ENCODE results near the gene ACTL6B. TPM values are rescaled to one million over a fixed set of nuclear protein-coding genes. Genes with fewer than 3 reads are reported as not detected.
A peak's percentile ranks its signal among the peaks of the same experiment; 100 is the strongest.

ACTL6B gene
- total and polyA plus RNA-seq, 2 of the 13 experiments (the other 11 are each of a cell fraction or from before 2014, with no cell fraction given) = not detected

DNA sequence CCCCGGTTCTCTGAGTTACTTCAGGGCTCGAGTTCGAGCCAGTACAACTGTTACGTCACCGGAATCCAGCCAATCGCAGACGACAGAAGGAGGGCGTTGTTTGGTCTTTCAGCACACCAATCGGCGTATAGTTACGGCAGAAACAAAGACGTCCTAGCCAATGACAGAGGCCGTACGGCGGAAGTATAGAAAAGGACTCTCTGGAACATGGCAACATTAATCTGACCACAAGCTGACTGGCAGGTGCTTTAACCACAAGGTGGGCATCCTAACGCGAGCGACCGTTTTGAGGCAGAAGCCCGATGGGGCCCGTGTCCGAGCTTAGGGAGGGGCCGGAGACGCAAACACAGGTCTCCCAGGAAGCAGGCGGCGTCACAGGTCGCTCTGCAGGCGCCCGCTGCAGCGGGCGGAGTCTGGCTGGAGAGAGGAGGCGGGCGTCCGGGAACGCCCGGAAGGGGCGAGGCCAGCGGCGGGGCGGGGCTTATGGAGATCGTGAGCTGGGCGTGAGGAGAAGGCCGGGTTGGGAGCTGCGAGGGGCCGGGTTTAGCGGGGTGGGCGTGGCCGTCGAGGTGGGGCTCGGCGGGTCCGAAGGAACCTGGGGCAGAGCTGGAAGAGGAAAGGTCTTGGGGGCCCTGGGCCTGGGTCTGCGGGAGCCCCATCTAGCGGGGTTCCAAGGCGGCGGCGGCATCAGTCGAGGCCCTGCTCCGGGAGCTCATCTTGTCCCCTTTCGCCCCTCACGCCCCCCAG is 44.1 kb downstream of the ACTL6B start, which contains the start of gene MOSPD3 (continued):
- TF ChIP-seq, protein P1, sequence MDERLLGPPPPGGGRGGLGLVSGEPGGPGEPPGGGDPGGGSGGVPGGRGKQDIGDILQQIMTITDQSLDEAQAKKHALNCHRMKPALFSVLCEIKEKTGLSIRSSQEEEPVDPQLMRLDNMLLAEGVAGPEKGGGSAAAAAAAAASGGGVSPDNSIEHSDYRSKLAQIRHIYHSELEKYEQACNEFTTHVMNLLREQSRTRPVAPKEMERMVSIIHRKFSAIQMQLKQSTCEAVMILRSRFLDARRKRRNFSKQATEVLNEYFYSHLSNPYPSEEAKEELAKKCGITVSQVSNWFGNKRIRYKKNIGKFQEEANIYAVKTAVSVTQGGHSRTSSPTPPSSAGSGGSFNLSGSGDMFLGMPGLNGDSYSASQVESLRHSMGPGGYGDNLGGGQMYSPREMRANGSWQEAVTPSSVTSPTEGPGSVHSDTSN (CRISPR knock-in tag; IDR thresholded peaks at IDR 0.05) = peak; percentile 22; the same call in 1 of the 2 replicates
- TF ChIP-seq SP4 (CRISPR knock-in tag; IDR thresholded peaks at IDR 0.05) (no peak; the same call in none of the 2 replicates), PLRG1 (conservative IDR thresholded peaks at IDR 0.05) (no peak), ZNF891 (CRISPR knock-in tag; IDR thresholded peaks at IDR 0.05) (no peak; the same call in 1 of the 2 replicates), ZNF556 (CRISPR knock-in tag; IDR thresholded peaks at IDR 0.05; ENCODE audit: borderline replicate concordance) (no peak), ZMYM4 (CRISPR knock-in tag; IDR thresholded peaks at IDR 0.05) (peak; percentile 50), SP140L (CRISPR knock-in tag; IDR thresholded peaks at IDR 0.05; ENCODE audit: borderline replicate concordance) (no peak), POLR2AphosphoS2 (IDR thresholded peaks at IDR 0.05; ENCODE audit: low read depth, low read length) (no peak), KLF11 (CRISPR knock-in tag; IDR thresholded peaks at IDR 0.05) (peak; percentile 17; the same call in 1 of the 2 replicates), BCL3 (CRISPR knock-in tag; IDR thresholded peaks at IDR 0.05) (no peak; the same call in 1 of the 2 replicates), SRY (CRISPR knock-in tag; IDR thresholded peaks at IDR 0.05) (0 out of 2 replicates have a peak, but pooled peaks have one; percentile 76), KLF9 (CRISPR knock-in tag; IDR thresholded peaks at IDR 0.05; ENCODE audit: low read depth) (0 out of 2 replicates have a peak, but pooled peaks have one; percentile 59), HES4 (CRISPR knock-in tag; IDR thresholded peaks at IDR 0.05; ENCODE audit: borderline replicate concordance) (no peak), ZNF567 (CRISPR knock-in tag; IDR thresholded peaks at IDR 0.05; ENCODE audit: borderline replicate concordance) (no peak), ZNF546 (CRISPR knock-in tag; conservative IDR thresholded peaks at IDR 0.05) (no peak), RFXAP (CRISPR knock-in tag; IDR thresholded peaks at IDR 0.05; ENCODE audit: borderline replicate concordance) (peak; percentile 97), ZNF800 (CRISPR knock-in tag; IDR thresholded peaks at IDR 0.05) (no peak), FOXA1 (IDR thresholded peaks at IDR 0.05) (no peak), FOXA1 (CRISPR knock-in tag; IDR thresholded peaks at IDR 0.05) (no peak), PRPF4 (IDR thresholded peaks at IDR 0.05; ENCODE audit: low read depth, low read length, poor library complexity, severe bottlenecking) (no peak), ZFX (CRISPR knock-in tag; IDR thresholded peaks at IDR 0.05; ENCODE audit: low read depth) (peak; percentile 1; the same call in 1 of the 2 replicates), KAT7 (CRISPR knock-in tag; IDR thresholded peaks at IDR 0.05; ENCODE audit: borderline replicate concordance) (no peak; the same call in 1 of the 2 replicates)
- TF ChIP-seq, protein P2, sequence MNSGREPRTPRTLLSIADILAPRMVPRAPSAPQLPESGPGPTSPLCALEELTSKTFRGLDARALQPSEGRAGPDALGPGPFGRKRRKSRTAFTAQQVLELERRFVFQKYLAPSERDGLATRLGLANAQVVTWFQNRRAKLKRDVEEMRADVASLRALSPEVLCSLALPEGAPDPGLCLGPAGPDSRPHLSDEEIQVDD (CRISPR knock-in tag; IDR thresholded peaks at IDR 0.05; ENCODE audit: borderline replicate concordance) = no peak
